GM20000 (cell line): ENCODE measurements around the gene KCNQ2.

Experiments
- DNase-seq: peaks from one replicate; pipeline ENCODE4 v3.0.0; 2012; ENCODE audit warnings: low spot score
- CTCF ChIP-seq: IDR thresholded peaks from 2 replicates; pipeline ENCODE4 v1.5.1; 2012; ENCODE audit warnings: mild to moderate bottlenecking, control low read depth; ENCODE audit errors: extremely low read depth, missing control alignments

KCNQ2 gene

GRCh38 chr20:63362436-63363009 lies 109.9 kb downstream of the KCNQ2 start:
- no peak for DNase-seq
- no peak for TF ChIP-seq CTCF

GRCh38 chr20:63361519-63362435 lies 110.7 kb downstream of the KCNQ2 start:
- TF ChIP-seq CTCF: no peak
- DNase-seq: no peak

DNA sequence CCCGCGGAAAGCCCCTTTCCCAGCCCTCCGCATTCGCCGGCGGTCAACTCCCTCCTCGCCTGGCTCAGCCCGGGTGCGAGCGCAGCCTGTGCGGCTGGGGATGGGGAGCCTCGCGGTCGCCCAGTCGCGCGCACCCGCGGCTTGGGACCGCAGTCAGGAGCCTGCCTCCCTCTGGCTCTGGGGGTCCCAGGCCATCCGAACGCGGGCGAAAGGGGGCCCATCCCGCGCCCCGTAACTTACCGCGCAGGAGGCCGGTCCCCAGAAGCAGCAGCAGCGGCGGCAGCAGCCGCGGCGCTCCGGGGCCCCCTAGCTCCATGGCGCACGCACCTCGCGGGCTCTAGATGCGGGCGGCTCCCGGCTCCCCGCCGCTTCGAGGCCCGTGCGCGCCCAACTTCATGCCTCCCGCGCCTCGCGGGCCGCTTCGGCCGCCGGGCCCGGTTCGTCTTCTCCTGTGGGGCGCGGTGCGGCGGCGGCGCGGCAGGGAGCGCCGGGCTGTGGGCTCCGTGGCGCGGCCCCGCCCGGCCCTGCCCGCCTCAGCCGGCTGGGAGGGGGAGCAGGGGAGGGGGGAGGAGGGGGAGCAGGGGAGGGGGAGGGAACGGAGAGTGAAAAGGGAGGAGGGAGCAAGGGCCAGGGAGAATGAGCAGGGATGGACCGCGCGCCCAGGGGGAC lies 111.5 kb downstream of the KCNQ2 start, which contains the start of gene CHRNA4:
Gene CHRNA4 (minus strand): TSS at position 500 of the 669 bp plus-strand sequence. CDS start 184 bp downstream, at position 316.
- no peak for TF ChIP-seq CTCF
- DNase-seq: no peak

DNA sequence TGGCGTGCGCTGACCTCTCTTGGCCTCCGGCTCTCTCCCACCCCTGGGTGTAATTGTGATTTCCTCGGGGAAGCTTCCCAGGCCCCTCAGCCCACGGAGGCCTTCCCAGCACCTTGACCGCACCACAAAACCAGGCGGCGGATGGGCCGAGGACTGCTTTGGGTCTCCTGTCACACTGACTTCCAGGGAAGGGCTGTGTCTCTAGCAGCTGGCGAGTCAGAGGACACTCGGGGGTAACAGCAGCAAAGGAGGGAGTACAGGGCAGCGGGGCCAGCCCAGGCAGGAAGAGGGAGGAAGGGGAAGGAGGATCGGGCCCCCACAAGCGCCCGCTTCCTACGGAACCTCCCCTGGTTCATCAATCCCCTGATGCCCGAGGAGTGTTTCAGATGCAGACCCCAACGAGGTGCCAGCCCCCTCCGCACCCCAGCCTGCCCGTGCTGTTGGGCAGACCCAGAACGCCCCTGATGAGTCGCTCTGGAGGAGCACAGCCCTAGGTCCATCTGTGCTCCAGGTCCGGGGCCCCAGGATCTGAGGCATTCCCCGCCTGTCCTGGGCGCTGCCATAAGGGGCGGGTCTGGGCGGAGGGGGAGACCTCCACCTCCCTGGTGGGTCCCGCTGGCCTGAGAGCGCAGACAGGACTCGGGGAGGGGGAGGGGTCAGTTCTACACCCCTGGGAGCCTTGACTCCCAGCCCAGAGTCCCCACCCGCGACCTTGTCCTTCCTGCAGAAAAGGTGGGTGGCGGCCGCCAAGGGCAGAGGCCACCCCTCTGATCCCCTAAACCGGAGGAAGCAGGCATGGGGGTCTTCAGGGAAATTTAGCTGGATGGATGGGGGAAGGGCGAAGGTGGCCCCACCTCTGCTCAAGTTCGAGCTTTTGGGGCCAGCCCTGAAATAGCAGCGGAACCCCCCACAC lies 112.3 kb downstream of the KCNQ2 start:
- no peak for TF ChIP-seq CTCF
- DNase-seq: no peak

- DNase-seq: no peak
- no peak for TF ChIP-seq CTCF
Observed at GRCh38 chr20:63359164-63359934, 113.1 kb downstream of the KCNQ2 start.
